GF-D8 (cell line): ENCODE data around the gene TLE4.
A peak's percentile ranks its signal among the peaks of the same experiment; 100 is the strongest.
"Not testable (repeated sequence)": the region's sequence is repeated elsewhere in the genome, so short reads cannot be mapped to it uniquely, and the experiment has no call there.

ENCODE experiments used
- DNase-seq: peaks from one replicate; lab custom pipeline; 2025; lab: John Stamatoyannopoulos, UW

Gene TLE4

DNA sequence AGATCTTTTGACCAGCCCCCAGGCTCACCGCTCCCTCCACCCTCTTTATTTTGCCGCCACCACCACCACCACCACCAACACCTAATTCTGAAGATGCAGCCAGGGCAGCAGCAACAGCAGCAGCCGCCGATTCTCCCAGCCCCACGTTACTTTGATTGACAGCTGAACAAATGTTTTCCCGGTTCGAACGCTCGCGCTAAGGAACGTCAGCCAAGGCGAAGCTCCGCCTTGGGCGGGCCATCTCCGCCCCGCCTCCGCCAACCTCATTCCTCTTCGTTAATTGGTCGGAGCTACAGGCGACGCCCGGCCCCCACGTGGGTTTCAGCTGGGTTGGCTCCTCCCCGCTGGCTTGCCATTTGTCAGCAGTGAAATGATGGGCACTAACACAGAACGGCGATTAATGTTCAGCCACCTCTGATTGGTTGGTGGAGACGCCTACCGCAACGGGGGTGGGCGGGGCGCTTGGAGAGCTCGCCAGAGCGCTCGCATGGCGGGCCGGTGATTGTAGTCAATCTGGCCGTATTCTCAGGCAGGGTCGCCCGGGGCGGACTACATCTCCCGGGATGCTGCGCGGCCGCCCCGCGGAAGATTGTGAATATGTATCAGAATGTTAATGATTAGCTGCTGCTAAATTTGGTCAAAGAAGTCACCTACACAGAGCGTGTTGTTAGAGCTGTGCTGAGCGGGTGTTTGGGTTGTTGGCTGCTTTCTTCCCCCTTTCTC is at the start of gene TLE4:
TSS of gene TLE4 (plus strand) at position 657 of the 723 bp plus-strand sequence. CDS start 826 bp downstream, outside the sequence.
- peak; percentile 99 for DNase-seq

DNA sequence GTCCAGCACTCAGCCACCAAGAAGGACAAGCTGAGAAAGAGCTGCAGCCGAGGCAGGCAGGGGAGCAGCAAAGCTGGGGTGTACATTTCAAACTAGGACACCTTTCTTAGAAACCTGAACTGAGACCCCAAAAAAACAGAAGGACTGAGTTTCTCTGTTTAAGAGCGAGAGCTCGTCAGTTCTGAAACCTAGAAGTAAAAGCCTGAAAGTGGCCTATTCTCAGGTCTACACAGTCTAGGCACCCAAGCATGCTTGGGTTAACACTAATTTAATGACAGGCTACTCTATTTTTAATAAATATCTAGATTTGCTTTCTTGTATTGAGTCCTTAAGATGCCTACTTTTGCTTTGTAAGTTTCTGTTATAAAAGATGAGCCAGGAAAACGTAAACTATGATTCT is 49.0 kb upstream of the TLE4 start:
- no peak for DNase-seq

DNA sequence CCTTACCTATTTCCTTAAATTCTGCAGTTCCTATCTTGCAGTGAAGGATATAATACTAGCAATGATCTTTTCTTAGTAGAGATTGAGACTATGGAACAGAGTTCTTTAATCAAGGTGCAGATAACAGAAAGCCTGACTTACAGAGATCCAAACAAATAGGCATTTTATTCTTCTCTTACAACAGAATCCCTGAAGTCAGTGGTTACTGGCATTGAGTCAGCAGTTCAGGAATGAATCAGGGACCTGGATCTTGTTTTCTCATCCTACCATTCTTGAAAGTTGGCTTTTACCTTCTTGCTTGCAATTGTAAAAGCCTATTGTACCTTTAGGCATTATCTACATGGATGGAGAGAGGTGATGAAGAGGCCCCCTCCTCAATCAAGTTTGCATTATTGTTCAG is 47.5 kb upstream of the TLE4 start:
- no peak for DNase-seq

DNA sequence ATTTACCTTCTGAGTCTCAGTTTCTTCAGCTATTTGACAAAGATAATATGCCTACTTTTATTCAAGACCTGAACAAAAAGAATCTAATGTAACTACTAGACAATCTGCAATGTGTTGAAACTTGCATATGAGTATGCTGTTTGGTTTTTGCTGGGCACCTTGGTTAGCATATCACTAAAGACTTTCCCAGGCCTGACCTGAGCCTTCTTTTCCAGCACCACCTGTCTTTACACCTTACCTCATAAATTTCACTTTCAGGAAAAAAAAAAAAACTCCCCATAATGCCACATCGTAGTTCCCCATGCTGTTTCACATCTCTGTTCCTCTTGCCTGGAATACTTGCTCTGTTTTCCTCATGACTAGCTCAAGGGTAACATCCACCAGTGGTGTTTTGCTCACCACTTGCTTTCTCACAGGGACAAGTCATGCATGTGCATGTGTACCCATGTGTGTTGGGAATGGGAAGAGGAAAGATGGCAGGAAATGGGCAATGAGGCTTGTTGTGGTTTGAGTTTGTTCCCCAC is 45.6 kb upstream of the TLE4 start:
- no peak for DNase-seq

DNA sequence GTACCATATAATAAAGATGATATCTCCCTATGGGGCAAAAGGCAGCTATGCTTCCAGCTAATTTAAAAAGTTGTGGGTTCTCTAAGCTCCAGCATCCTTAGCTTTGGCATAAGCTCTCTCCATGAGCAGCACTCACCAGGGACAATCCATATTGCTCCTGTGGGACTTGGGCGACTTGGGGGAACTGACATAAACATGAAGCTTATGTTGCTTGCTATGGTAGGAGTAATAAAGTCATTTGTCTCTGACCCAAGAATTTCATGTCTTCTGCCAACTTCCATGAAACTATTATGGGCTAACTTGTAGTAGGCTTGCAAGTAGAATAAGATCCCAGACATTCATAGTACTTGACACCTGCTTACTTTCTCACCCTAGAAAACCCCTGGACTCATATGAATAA is 36.2 kb upstream of the TLE4 start:
- DNase-seq = no peak

DNA sequence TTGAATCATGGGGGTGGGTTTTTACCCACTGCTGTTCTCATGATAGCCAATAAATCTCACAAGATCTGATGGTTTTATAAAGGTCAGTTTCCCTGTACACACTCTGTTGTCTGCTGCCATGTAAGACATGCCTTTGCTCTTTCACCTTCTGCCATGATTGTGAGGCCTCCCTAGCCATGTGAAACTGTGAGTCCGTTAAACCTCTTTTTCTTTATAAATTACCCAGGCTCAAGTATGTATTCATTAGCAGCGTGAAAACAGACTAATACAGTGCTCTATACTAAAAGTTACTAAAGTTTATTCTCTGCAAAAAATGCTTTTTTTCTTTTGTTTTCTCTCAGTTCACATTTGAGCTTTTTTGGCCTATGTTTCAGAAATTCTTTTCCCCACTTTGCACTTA is 33.9 kb upstream of the TLE4 start:
- DNase-seq = no peak

DNA sequence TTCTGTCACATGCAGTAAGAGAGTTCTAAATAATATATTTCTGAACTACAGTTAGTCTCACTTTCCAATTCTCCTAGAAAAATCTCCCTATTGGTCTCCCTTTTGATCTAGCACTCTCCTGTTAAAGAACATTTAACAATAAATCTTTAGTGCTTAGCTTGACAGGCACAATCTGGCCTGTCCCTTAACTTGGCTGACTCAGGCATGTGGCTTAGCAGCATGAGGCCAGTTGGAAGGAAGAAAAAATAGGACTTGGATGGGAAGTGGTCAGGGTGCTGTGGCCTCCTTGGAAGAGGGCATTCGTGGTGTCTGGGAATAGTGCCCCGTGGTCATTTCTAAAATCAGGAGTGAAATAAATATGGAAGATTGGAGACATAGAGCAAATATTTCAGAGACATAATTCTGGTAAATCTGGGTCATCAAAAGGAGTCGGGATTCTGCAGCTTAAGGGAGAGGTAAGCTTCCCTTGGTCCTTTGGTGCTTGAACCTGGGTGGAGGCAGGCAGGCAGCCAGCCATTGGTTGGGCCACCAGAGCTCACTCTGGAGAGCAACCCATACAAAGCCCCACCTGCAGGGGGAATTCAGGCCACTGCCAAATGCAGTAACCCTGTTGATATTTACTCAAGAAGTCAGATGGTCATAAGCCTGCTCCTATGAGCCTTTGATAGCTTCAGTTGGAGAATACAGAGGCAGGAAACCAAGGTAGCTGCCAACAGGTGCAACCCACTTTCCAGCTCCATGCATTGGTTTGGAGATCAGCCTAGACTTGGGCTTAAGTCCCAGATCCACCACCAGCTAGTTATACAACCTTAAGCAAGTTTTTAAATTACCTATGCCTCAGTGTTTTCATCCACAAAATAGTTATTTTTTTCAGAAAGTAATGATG is 28.8 kb upstream of the TLE4 start:
- no peak for DNase-seq

DNA sequence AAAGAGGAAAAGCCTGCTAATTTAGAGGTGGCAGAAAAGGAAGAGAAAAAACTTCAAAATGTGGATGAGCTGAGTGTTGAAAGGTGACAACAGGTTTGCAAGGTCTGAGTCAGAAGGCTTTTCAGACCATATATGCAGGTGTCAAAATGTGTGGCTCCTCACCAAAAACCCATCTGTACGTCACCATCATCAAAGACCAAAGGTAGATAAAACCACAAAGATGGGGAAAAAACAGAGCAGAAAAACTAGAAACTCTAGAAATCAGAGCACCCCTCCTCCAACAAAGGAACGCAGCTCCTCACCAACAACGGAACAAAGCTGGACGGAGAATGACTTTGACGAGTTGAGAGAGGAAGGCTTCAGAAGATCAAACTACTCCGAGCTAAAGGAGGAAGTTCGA is 27.4 kb upstream of the TLE4 start:
- not testable (repeated sequence) for DNase-seq

DNA sequence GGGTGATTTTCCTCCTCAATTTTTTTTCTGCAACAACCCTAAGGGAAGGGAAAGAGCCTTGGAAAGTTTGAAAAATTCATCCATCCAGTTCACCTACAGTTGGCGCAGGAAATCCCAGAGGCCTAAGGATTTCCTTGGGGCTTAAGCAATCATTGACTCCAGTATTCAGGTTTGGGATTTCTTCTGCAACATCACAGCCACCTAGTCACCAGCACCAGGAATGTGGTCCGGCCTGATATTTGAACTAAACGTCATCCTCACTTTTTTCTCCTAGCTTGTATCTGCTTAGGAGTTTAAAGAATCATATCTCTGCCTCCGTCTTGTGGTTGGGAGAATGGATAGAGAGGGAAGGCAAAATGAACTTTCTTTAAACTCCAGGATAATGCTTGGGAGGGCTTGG is 20.2 kb upstream of the TLE4 start:
- no peak for DNase-seq

DNA sequence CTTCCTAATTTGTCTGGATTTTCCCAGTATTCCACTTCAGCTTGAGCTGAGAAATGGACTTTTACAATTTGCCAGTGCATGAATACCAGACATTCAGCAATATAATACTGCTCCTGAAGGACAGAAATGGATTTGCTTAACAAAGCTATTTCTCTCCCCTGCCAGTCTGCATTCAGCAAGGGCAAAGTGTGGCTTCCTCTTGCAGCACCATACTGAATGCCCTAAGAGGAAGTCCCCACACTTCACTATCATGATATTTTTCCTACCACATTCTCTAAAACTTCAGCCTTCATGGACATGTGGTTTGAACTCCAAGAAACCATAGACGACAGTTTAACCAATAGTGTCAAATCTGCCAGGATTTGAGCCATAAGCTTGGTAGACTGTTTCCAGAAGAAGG is 19.8 kb upstream of the TLE4 start:
- no peak for DNase-seq

DNA sequence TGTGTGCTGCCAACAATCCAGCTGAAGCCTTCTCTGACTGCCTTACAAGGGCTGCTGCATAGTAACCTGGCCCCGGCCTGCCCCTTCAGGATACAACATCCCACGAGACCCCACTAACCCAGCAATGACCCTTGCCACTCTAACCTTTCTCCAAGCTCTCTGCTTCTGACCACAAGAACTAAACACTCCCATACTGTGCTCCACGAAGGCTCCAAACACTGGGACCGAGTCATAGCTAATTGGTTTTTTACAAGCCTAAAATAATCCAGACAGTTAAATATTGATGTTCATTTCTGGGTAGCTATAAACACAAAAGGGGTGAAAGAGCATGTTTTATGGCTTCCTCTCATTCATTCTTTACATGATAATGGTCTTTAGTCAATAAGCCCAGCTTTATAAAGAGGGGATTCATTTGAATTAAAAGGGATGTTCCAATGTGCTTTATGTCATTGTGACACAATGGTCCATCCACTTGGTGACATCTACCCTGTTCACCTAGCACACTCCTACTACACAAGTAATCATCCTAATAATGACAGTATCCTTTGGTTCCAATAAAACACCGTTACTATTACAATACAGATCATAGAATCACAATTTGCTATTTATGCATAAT is 16.2 kb upstream of the TLE4 start:
- no peak for DNase-seq

DNA sequence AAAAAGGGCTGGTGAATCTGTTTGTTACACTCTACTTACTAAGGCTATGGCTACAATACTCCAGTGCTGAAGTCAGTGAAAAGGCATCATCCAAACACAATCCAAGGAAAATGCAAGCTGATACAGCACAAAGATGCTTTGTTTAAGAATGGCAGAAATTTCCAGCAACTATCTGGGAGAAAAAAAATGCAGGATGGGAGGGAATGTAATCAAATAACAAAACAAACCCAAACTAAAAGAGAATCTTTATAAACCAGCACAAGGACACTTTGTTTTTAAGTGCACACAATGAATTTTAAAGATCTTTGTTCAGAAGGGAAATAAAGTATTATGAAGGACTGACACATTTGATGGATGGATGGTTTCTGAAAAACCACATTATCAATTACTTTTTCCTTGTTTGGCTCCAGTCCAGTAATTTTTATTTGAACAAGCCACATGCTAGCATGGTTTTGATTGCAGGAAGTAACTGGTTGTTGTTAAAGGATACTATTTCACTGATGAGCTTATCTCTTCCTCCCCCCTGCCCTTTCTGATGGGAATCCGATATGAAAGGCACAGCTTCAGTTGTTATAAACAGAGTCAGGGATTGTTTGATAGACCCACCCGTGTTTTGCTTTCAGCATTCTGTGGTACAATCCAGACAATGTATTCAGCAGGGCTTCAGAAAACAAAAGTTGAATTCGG is 12.1 kb upstream of the TLE4 start:
- no peak for DNase-seq

DNA sequence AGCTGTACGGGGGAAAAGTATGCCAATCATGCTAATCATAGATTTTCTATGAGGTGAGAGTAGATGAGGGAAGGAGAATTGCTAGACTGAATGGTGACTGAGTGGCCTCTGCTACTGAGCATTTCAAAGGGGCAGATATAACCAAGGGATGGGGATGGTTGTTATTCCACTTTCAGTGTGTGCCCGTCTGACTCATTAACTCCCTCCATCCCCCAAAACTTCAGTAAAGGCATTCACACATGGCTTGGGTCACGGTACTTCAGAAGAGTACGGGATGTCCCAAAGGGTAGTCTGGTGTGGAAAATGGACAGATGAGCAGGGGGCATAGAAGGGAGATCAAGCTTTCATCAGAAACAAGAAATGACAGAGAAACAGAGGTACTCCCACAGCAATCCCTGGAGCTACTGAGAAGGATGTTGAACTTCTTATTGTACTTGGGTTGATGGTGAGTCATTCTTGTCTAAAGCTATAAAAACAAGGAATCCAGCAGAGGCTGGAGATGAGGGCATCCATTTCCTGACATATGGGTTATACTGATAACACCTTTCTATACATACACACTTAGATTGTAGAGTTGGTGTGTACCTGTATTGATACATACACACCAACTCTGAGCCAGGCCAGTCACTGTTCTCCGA is 8.9 kb upstream of the TLE4 start:
- no peak for DNase-seq

DNA sequence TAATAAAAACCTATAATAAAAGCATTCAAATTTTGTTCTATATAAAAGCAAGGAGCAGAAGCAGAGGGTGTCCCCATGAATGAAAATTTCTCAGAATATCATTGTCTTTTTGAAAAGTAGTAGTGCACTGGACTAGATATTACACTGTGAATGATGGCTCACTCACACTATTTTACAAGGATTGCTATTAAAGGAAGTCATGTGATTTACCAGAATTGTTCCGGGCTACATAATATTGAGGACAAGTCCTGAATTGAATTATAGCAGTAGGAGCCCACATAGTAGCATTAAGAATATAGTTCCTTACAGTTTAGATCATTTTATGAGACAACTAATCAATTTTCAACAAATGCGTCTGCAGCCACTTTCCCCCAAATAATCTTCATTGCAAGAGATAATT is 7.7 kb upstream of the TLE4 start:
- no peak for DNase-seq

DNA sequence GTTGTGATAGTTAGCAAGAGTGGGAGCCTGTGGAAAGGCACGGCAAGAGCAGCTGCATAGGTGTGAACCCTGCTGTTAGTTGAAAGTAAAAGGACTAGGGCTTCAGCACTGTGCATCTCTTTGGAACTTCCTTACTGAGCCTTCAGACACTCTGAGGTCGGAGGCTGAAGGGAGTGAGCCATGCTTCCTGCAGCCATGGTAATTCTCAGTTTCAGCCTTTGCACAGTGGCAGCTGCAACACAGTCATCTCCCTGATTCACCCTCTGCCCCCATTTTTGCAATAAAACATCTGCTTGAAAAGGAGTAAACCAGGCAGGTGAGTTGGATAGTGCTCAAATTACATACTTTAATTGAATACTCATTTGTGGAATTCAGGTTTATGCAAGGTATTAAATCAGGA is 6.5 kb upstream of the TLE4 start:
- no peak for DNase-seq

DNA sequence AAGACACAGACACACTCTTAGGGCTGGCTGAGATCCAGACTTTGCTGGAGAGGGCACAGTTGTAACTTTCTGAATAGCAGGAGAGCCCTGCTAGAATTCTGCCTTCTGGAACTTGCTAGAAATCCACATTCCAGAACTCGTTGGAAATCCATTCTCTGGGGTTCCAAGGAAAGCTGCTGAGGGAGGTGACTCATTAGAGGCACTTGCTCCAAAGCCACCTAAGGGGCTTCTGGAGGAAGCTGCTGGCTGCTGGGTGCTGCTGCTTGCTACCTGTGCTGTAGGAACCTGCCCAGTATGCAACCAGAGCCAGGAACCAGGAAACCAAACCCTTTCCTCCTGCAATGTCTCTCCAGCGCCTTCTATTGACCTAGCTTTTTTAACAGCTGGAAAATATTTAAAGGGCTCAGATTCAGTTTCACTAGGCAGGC is 4.1 kb upstream of the TLE4 start:
- no peak for DNase-seq

DNA sequence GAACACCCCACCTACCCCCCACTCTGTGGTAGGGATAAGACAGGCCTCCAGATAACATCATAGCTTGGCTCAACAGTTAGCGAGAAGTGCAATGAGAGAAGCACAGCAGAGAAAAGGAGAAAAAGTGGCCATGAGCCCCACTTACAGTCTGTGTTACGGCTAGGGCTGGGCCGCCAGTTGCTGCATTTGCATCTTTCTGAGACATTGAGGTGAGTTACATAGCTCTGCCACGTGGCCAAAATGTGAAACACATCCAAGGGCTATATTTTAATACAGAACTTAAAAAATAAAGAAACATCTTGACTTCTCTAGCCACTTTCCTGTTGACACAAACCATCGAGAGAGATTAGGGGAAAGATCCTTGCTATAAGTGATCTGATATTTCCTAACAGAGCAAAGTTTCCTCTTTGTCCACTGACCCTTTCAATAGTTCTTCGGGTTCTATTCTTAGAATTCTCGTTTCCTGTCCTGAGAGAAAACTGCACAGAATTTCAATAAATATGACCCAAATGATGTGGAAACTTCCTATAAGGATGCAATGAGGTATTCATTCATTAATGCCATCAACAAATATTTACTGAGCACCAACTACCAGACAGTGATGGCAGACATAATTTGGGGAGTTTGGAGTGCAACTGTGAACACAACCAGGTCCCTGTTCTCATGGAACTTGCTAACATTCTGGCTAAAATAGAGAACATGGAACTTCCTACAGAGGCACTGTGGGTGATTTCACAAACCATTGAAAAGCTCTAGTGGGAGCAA is 3.2 kb upstream of the TLE4 start:
- DNase-seq = peak; percentile 25

DNA sequence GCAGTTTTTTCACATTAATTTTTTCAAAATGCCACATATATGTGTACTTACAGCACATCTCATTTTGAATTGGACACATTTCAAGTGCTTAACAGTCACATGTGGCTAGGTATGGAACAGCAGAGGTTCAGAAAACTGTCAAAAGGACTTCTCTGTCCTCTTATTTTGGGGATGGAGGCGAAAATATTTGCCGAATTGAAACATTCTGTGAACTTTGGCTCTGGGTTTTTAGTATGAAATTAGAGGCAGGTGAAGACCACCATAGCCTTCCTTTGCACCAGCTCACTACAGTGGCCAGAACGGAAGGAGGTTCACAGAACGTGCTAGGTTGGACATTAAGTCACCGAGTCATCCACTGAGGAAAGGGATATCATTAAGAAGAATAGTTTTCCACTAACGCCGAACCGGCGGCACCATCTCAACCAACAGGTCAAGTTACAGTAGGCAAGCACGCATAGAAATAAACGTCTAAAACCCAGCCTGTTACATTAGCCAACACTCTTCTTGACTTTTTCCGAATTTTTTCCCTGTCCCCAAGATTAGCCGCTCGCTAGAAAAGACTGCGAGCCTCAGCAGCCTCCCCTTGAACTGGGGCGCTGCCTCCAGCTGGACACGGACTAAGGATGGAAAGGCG is 1.8 kb upstream of the TLE4 start:
- no peak for DNase-seq

DNA sequence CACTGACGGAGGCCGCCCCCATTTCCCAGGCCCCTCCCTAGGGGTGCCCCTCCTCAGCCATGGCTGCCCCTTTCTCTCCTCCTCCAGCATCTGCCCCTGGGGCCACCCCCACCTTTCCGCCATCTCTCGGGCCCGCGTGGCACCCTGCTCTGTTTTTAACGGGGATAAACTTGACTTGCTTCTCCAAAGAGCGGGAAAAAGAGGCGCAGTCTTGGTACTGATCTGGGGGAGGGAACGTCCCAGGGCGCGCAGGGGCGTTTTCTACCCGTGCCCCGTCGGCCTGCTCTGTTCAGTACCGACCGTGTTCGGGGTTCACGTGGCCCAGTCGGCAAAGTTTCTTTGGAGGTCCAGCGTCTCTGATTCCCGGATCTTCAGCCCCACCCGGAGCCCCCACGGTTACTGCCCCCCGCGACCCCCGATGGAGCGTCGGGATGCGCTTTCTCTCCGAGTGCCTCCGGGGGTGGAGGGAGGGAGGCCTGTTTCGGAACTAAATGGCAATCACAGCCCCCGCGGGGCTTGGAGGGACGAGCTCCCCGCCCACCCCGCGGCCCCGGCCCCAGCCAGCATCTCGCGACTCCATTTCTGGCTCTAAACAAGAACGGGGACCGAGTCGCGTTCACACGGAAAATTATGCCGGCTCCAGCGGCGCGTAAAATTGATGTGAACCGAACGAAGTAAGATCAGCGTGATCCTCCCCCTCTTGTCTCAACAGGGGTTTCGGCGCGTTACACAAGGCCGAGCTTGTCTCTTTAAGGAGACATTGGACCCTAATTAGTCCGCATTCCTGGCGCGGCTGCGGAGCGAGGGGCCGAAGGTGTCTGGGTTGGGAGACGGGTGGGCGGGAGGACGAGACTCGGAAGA is 1.1 kb upstream of the TLE4 start:
- no peak for DNase-seq
